Activated T-helper 1 cell treated with Interleukin-2 at 50 U/mL for 16 hours (primary cell): ENCODE results near the gene SLC25A31.

Experiments used
- DNase-seq: peaks from one replicate; pipeline ENCODE4 v3.0.0-alpha.2; 2020; ENCODE audit warnings: low read depth

The SLC25A31 gene

GRCh38 chr4:127730142-127730913, at the start of gene SLC25A31:
Gene SLC25A31, plus strand, starts transcription at chr4:127730400. Its CDS starts 146 bp downstream, at chr4:127730546.
- no peak for DNase-seq

- DNase-seq = no peak
These were observed 44.9 kb upstream of the SLC25A31 start for GRCh38 chr4:127685292-127685691.

- no peak for DNase-seq
These were observed 43.5 kb upstream of the SLC25A31 start for GRCh38 chr4:127686658-127687057.

GRCh38 chr4:127687580-127687979, 42.6 kb upstream of the SLC25A31 start:
- no peak for DNase-seq

GRCh38 chr4:127698789-127699200, 31.4 kb upstream of the SLC25A31 start:
- DNase-seq = no peak

- no peak for DNase-seq
These were observed 21.2 kb upstream of the SLC25A31 start for GRCh38 chr4:127708985-127709384.

- no peak for DNase-seq
These were observed 20.7 kb upstream of the SLC25A31 start for GRCh38 chr4:127709456-127709855.

- DNase-seq = no peak
These were observed 1.2 kb downstream of the SLC25A31 start for GRCh38 chr4:127731406-127731805.

- DNase-seq = no peak
These were observed 2.6 kb downstream of the SLC25A31 start for GRCh38 chr4:127732623-127733328.

- no peak for DNase-seq
These were observed 4.8 kb downstream of the SLC25A31 start for GRCh38 chr4:127734976-127735375.

- DNase-seq = no peak
These were observed 7.1 kb downstream of the SLC25A31 start for GRCh38 chr4:127737295-127737694.

- DNase-seq = no peak
These were observed 11.0 kb downstream of the SLC25A31 start for GRCh38 chr4:127741247-127741646.

GRCh38 chr4:127747883-127748282, 17.7 kb downstream of the SLC25A31 start:
- no peak for DNase-seq

GRCh38 chr4:127748957-127749356, 18.8 kb downstream of the SLC25A31 start:
- DNase-seq = no peak

GRCh38 chr4:127756906-127757305, 26.7 kb downstream of the SLC25A31 start:
- no peak for DNase-seq

- no peak for DNase-seq
These were observed 29.1 kb downstream of the SLC25A31 start for GRCh38 chr4:127759228-127759820.

GRCh38 chr4:127759893-127760292, 29.7 kb downstream of the SLC25A31 start:
- no peak for DNase-seq

GRCh38 chr4:127771535-127772275, 41.5 kb downstream of the SLC25A31 start:
- DNase-seq = no peak

- DNase-seq = no peak
These were observed 42.8 kb downstream of the SLC25A31 start for GRCh38 chr4:127772769-127773671.

- no peak for DNase-seq
These were observed 45.6 kb downstream of the SLC25A31 start for GRCh38 chr4:127775843-127776242.

GRCh38 chr4:127776620-127777019, 46.4 kb downstream of the SLC25A31 start:
- DNase-seq = no peak
